ENCODE data around the gene MCF2. TPM values are rescaled to one million over a fixed set of nuclear protein-coding genes. Genes with fewer than 3 reads are reported as not detected.

The MCF2 gene
- total RNA-seq, 1 donor from 2014 or later, result 0.52 TPM

GRCh38 chrX:139736151-139736550 is 28.2 kb upstream of the MCF2 start:
- H3K36me3 ChIP-seq, result peaks cover 7% of the 10 kb centered on the region
- no peak for DNase-seq
- no peaks in the 10 kb centered on the region for H3K27me3 ChIP-seq (ENCODE audit: low read depth)
- H3K9me3 ChIP-seq (replicated peaks), result no peaks in the 10 kb centered on the region
- no peak overlapping the region for H3K27ac ChIP-seq (replicated peaks)
- H3K4me3 ChIP-seq, result no peak overlapping the region
- H3K4me1 ChIP-seq, result no peaks in the 10 kb centered on the region
- no peak for TF ChIP-seq CTCF (IDR thresholded peaks at IDR 0.05; ENCODE audit: borderline replicate concordance)
- intact Hi-C loops (cut with micrococcal nuclease), result no loop called here

GRCh38 chrX:139734996-139735395 is 27.0 kb upstream of the MCF2 start:
- intact Hi-C loops (cut with micrococcal nuclease), result no loop called here
- Histone ChIP-seq H3K27me3 (ENCODE audit: low read depth) (no peaks in the 10 kb centered on the region), H3K27ac (replicated peaks) (no peak overlapping the region), H3K36me3 (peaks cover 7% of the 10 kb centered on the region), H3K4me1 (no peaks in the 10 kb centered on the region), H3K9me3 (replicated peaks) (no peaks in the 10 kb centered on the region), H3K4me3 (no peak overlapping the region)
- TF ChIP-seq CTCF (IDR thresholded peaks at IDR 0.05; ENCODE audit: borderline replicate concordance), result no peak
- no peak for DNase-seq

GRCh38 chrX:139725720-139726119 is 17.8 kb upstream of the MCF2 start:
- intact Hi-C loops (cut with micrococcal nuclease), result no loop called here
- no peak for TF ChIP-seq CTCF (IDR thresholded peaks at IDR 0.05; ENCODE audit: borderline replicate concordance)

GRCh38 chrX:139724626-139725025 is 16.7 kb upstream of the MCF2 start:
- Histone ChIP-seq H3K36me3 (no peaks in the 10 kb centered on the region), H3K9me3 (replicated peaks) (no peaks in the 10 kb centered on the region), H3K4me1 (no peaks in the 10 kb centered on the region), H3K27me3 (ENCODE audit: low read depth) (no peaks in the 10 kb centered on the region), H3K4me3 (no peak overlapping the region), H3K27ac (replicated peaks) (no peak overlapping the region)
- intact Hi-C loops (cut with micrococcal nuclease), result no loop called here
- TF ChIP-seq CTCF (IDR thresholded peaks at IDR 0.05; ENCODE audit: borderline replicate concordance), result no peak
- DNase-seq, result no peak

More at GRCh38 chrX:139725720-139726119, 17.8 kb upstream of the MCF2 start:
- Histone ChIP-seq H3K4me3 (no peak overlapping the region), H3K4me1 (no peaks in the 10 kb centered on the region), H3K9me3 (replicated peaks) (no peaks in the 10 kb centered on the region), H3K27me3 (ENCODE audit: low read depth) (no peaks in the 10 kb centered on the region), H3K27ac (replicated peaks) (no peak overlapping the region), H3K36me3 (no peaks in the 10 kb centered on the region)
- no peak for DNase-seq

- Histone ChIP-seq H3K4me3 (no peak overlapping the region), H3K36me3 (no peaks in the 10 kb centered on the region), H3K27ac (replicated peaks) (no peak overlapping the region), H3K9me3 (replicated peaks) (no peaks in the 10 kb centered on the region), H3K27me3 (ENCODE audit: low read depth) (no peaks in the 10 kb centered on the region), H3K4me1 (no peaks in the 10 kb centered on the region)
- DNase-seq, result no peak
- intact Hi-C loops (cut with micrococcal nuclease), result no loop called here
- no peak for TF ChIP-seq CTCF (IDR thresholded peaks at IDR 0.05; ENCODE audit: borderline replicate concordance)
Measured at GRCh38 chrX:139720979-139721378, 13.0 kb upstream of the MCF2 start.

GRCh38 chrX:139720136-139720535 is 12.2 kb upstream of the MCF2 start:
- DNase-seq, result no peak
- Histone ChIP-seq H3K27me3 (ENCODE audit: low read depth) (no peaks in the 10 kb centered on the region), H3K4me3 (no peak overlapping the region), H3K27ac (replicated peaks) (no peak overlapping the region), H3K9me3 (replicated peaks) (no peaks in the 10 kb centered on the region), H3K4me1 (no peaks in the 10 kb centered on the region), H3K36me3 (no peaks in the 10 kb centered on the region)
- TF ChIP-seq CTCF (IDR thresholded peaks at IDR 0.05; ENCODE audit: borderline replicate concordance), result no peak
- intact Hi-C loops (cut with micrococcal nuclease), result no loop called here

Measured in left ventricle myocardium inferior (tissue), 1 donor.